Pancreas (tissue), 10 donors: Measurements from ENCODE around the gene MLF2. TPM values are rescaled to one million over a fixed set of nuclear protein-coding genes. Genes with fewer than 3 reads are reported as not detected.

Experiments used
- ATAC-seq, 4 donors: fragments of 200-7000 bp; cut with Tn5 transposase; one replicate each; pipeline versions ENCODE4 v1.8.0 to v1.9.1; 2020; ENCODE audit warnings: mild to moderate bottlenecking in 4 of 4, moderate library complexity in 4 of 4
- DNase-seq, 6 donors: peaks; one replicate each; pipeline ENCODE4 v3.0.0-alpha.2; 2020
- FAIRE-seq: peaks from 2 replicates; lab custom pipeline; 2012; peaks lifted over from hg19 to GRCh38; lab: Jason Lieb, UNC
- H3K27ac ChIP-seq, 4 donors: fragments of 200-600 bp; sonication (generic); 1 replicate in 3 of 4; 2 replicates in 1 of 4; pipeline versions ENCODE4 v1.5.0 to v1.8.0; 2020
- H3K27me3 ChIP-seq, 4 donors: fragments of 200-600 bp; one replicate each; pipeline ENCODE4 v1.8.0; 2021
- H3K36me3 ChIP-seq, 3 donors: fragments of 200-600 bp; sonication (generic) in 1 of 3; one replicate each; pipeline versions ENCODE4 v1.5.0 to v1.8.0; 2020 to 2021
- H3K4me1 ChIP-seq, 3 donors: fragments of 200-600 bp; one replicate each; pipeline ENCODE4 v1.8.0; 2021
- H3K4me3 ChIP-seq, 4 donors: fragments of 200-600 bp; sonication (generic) in 2 of 4; one replicate each; pipeline versions ENCODE4 v1.5.0 to v1.8.0; 2020 to 2021
- H3K9me3 ChIP-seq, 4 donors: fragments of 200-600 bp; one replicate each; pipeline ENCODE4 v1.8.0; 2021
- WGBS, 2 donors: extraction: QIAGEN DNeasy Blood & Tissue Kit; methylation state at CpG; one replicate each; pipeline ENCODE4 v1.1.7; 2013; 5-methylcytosine and 5-hydroxymethylcytosine counted together
- intact Hi-C, 3 donors: fragments of 100-400 bp; cut with DNase I; formaldehyde crosslinking; loops; one replicate each; pipeline versions ENCODE4 v1.11.1 to v1.14.2; 2022
- polyA plus RNA-seq, 2 donors: library from polyadenylated mRNA; stranded (reverse); fragments of 200-250 nt; gene quantifications; one replicate each; pipeline ENCODE4 v1.2.3, GENCODE V29; 2013
- total RNA-seq, 6 donors: library from RNA; stranded (reverse); fragmentation: NEBNext Ultra II Directional in 4 of 6; extraction: Animal tissue kit (Norgen Biotek cat#: 25700) in 4 of 6; gene quantifications; one replicate each; pipeline versions ENCODE4 v1.2.1 to v1.2.4, GENCODE V29; 2021 to 2023
- TF ChIP-seq, protein P1 (sequence below), 4 donors: fragments of 200-600 bp; sonication (generic) in 3 of 4; IDR thresholded peaks; one replicate each; pipeline versions ENCODE4 v1.5.0 to v1.8.0; 2021; ENCODE audit warnings: antibody characterized with exemption in 4 of 4
- donor health status: healthy with polysubstance abuse.
- donor health status: DM: no; HTN: no; CAD: no; lungs with moderate emphysema.
- donor health status: DM: no; HTN: no; CAD: no.
- donor health status: control.
- donor health status: control.
- donor health status: Bipolar disorder and iron deficiency.
- donor health status: DM: yes; HTN: yes; CAD: no.
- donor health status: DM: no; HTN: no; CAD: no.
- donor health status: DM: no; HTN: no; CAD: no.
- donor health status: DM: yes; HTN: yes; CAD: no.

The MLF2 gene
- total and polyA plus RNA-seq, 8 donors = 38.5 to 111 (median 60.8) TPM

DNA sequence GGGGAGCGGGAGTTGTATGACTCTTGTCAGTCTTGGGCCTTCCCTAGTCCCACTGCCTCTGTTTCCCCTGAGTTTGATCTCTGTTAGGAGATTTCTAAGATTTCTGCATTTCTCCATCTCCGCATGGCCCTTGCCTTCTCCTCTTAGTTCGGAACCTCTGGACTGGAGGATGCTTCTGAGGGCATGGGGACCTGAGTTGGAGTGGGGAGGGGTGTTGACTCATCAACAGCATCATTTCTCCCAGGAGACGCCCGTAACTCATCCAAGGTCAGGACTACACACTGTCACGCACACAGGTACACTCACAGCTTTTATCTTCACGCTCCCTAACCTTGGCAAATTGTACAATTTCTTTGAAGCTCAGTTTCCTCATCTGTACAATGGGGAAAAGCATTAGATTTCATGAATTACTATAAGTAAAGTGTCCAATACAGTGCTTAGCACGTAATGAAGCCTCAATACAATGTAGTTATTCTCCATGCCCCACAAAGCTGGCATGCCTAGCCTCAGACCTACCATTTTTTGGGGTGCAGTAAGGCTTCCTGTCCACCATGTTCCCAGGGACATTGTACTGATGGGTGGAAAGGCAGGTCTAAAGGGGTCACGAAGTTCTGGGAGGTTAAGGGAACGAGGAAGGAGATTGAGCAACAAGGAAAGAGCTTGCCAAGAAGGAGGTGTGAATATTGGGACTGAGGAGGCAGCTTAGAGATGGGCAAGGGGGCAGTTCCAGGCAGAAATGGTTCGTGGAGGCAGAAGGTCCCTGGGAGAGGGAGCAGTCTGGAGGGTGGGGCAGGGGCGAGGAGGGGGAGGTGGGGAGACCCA, 18.8 kb upstream of the MLF2 start:
- Histone ChIP-seq H3K27me3 (no peaks in the 10 kb centered on the region), H3K36me3 (no peaks in the 10 kb centered on the region), H3K27ac (no peak overlapping the region), H3K9me3 (no peaks in the 10 kb centered on the region), H3K4me1 (peaks cover 0 to 9% (median 0%) of the 10 kb centered on the region in 3 donors), H3K4me3 (no peak overlapping the region)
- intact Hi-C loops = no loop called here
- TF ChIP-seq, protein P1, sequence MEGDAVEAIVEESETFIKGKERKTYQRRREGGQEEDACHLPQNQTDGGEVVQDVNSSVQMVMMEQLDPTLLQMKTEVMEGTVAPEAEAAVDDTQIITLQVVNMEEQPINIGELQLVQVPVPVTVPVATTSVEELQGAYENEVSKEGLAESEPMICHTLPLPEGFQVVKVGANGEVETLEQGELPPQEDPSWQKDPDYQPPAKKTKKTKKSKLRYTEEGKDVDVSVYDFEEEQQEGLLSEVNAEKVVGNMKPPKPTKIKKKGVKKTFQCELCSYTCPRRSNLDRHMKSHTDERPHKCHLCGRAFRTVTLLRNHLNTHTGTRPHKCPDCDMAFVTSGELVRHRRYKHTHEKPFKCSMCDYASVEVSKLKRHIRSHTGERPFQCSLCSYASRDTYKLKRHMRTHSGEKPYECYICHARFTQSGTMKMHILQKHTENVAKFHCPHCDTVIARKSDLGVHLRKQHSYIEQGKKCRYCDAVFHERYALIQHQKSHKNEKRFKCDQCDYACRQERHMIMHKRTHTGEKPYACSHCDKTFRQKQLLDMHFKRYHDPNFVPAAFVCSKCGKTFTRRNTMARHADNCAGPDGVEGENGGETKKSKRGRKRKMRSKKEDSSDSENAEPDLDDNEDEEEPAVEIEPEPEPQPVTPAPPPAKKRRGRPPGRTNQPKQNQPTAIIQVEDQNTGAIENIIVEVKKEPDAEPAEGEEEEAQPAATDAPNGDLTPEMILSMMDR (IDR thresholded peaks at IDR 0.05) = no peak
- 72 to 79% methylated on average over 12 of the region's 12 CpGs for WGBS, 2 donors
- no peak for ATAC-seq
- no peak for FAIRE-seq
- DNase-seq = no peak

DNA sequence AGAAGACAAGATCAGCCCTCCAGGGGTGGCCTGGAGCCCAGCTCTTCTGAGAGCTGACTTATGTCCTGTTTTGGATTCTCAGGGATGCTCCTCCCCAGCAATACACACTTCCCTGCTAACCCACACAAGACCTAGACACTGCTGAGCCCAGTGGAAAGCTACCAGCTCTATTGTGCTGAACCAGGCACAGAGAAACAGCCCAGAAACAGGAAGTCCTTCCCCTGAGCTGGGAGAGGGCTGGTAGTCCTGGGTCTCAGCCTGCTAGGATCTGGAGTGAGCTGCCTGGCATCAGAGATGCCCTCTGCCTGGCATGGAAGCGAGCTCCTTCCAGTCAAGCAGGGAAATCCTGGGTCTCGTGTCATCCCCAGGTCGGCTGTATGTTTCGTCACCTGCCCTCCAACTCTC, 18.2 kb upstream of the MLF2 start:
- 86 to 93% methylated on average over 4 of the region's 4 CpGs for WGBS, 2 donors
- Histone ChIP-seq H3K4me3 (no peak overlapping the region), H3K4me1 (peaks cover 0 to 9% (median 0%) of the 10 kb centered on the region in 3 donors), H3K27me3 (no peaks in the 10 kb centered on the region), H3K27ac (no peak overlapping the region), H3K36me3 (no peaks in the 10 kb centered on the region), H3K9me3 (no peaks in the 10 kb centered on the region)
- TF ChIP-seq, protein P1 (IDR thresholded peaks at IDR 0.05) = no peak
- no peak for ATAC-seq
- FAIRE-seq = no peak
- DNase-seq = no peak
- intact Hi-C loops = no loop called here

DNA sequence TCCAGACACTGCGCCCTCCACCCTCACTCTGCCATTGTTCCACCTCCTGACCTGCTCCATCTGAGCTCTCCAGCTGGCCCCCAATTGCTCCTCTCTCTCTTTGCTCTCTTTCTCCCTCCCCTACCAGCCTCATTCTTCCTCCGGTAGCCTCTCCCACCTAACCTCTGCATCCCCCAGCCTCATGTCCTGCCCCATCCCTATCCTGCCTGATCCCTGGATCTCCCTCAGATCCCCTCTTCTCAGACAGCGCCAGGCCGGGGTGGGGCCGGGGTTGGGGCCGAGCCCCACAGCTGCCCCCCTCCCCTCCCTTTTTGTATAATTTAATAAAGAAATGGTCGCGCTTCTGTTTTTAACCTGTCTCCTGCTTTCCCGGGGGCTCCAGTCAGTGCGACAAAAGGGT, 17.7 kb upstream of the MLF2 start:
- no peaks in the 10 kb centered on the region for H3K36me3 ChIP-seq
- H3K4me3 ChIP-seq = no peak overlapping the region
- peaks cover under 1 to 10% (median 2%) of the 10 kb centered on the region in 3 donors for H3K4me1 ChIP-seq
- intact Hi-C loops = no loop called here
- ATAC-seq (no peak), DNase-seq (no peak), FAIRE-seq (no peak)
- TF ChIP-seq, protein P1 (IDR thresholded peaks at IDR 0.05) = no peak
- H3K27ac ChIP-seq = no peak overlapping the region
- H3K9me3 ChIP-seq = no peaks in the 10 kb centered on the region
- no peaks in the 10 kb centered on the region for H3K27me3 ChIP-seq
- WGBS, 2 donors = 89 to 92% methylated on average over 10 of the region's 10 CpGs

DNA sequence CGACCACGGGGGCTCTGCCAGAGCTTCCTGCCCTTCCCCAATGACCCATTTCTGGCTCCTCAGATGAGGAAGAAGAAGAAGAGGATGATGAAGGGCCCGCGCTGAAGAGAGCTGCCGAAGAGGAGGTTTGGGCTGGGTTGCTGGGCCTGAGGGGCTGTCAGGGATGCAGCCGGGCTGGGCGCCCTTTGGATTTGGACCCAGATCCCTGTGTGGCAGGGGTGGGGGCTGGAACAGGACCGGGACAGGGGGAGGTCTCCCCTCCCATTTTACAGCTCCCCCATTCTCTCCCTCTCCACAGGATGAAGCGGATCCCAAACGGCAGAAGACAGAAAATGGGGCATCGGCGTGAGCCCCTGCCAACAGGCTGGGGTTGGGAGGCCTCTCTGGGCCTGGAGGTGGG, 17.2 kb upstream of the MLF2 start:
- no peak for DNase-seq
- 82 to 93% methylated on average over 10 to 12 of the region's 12 CpGs for WGBS, 2 donors
- no peak overlapping the region for H3K27ac ChIP-seq
- H3K4me3 ChIP-seq = no peak overlapping the region
- H3K36me3 ChIP-seq = no peaks in the 10 kb centered on the region
- no peaks in the 10 kb centered on the region for H3K27me3 ChIP-seq
- TF ChIP-seq, protein P1 (IDR thresholded peaks at IDR 0.05) = no peak
- peaks cover 5 to 13% (median 7%) of the 10 kb centered on the region in 3 donors for H3K4me1 ChIP-seq
- intact Hi-C loops = no loop called here
- no peak for ATAC-seq
- FAIRE-seq = no peak
- no peaks in the 10 kb centered on the region for H3K9me3 ChIP-seq

DNA sequence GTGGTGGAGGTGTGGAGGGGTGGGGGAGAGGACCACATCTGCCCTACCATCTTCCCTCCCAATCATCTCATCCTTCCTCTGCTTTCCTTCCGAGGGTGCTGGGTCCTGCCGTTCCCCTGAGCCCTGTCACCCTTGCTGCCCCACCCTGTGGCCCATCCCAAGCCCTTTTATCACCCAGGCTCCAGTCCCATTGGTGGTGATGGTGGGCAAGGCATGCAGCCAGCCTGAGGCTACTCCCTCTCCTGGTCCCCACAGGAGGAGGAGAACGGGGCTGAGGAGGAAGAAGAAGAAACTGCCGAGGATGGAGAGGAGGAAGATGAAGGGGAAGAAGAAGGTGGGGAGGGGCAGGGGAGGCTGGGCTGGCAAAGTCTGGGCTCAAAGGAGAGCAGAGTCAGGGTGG, 16.7 kb upstream of the MLF2 start:
- no peak overlapping the region for H3K27ac ChIP-seq
- no peak for ATAC-seq

More for the DNA sequence above, 16.7 kb upstream of the MLF2 start:
- 74% methylated on average over 4 of the region's 4 CpGs for WGBS, 2 donors
- Histone ChIP-seq H3K4me3 (no peak overlapping the region), H3K9me3 (no peaks in the 10 kb centered on the region), H3K36me3 (no peaks in the 10 kb centered on the region), H3K27me3 (no peaks in the 10 kb centered on the region), H3K4me1 (peaks cover 5 to 18% (median 11%) of the 10 kb centered on the region in 3 donors)
- FAIRE-seq (no peak), DNase-seq (no peak)
- intact Hi-C loops = no loop called here
- TF ChIP-seq, protein P1 (IDR thresholded peaks at IDR 0.05) = no peak
